Natural killer cell (primary cell): ENCODE data around the gene CDK2. TPM values are rescaled to one million over a fixed set of nuclear protein-coding genes. Genes with fewer than 3 reads are reported as not detected.

Experiments used
- ATAC-seq, 3 donors: fragments of 150-1000 bp in 2 of 3; fragments of 200-7000 bp in 1 of 3; cut with Tn5 transposase; 1 replicate in 1 of 3; 2 replicates in 2 of 3; pipeline ENCODE4 v1.10.0; 2021; ENCODE audit warnings: mild to moderate bottlenecking in 2 of 3, moderate library complexity in 2 of 3
- DNase-seq, 2 donors: peaks; one replicate each; pipeline versions ENCODE4 v3.0.0 to v3.0.0-alpha.2; 2013 to 2021; ENCODE audit warnings: mixed read lengths in 1 of 2
- H3K27ac ChIP-seq: one replicate; pipeline ENCODE4 v1.5.1; 2013; ENCODE audit warnings: mild to moderate bottlenecking, low read length
- H3K27me3 ChIP-seq: one replicate; pipeline ENCODE4 v1.6.1; 2013; ENCODE audit warnings: low read length; ENCODE audit not compliant: control insufficient read depth, insufficient read depth
- H3K36me3 ChIP-seq: one replicate; pipeline ENCODE4 v1.6.1; 2013; ENCODE audit warnings: low read length; ENCODE audit not compliant: control insufficient read depth, insufficient read depth
- H3K4me1 ChIP-seq: one replicate; pipeline ENCODE4 v1.6.1; 2013; ENCODE audit warnings: low read length; ENCODE audit not compliant: control insufficient read depth, insufficient read depth
- H3K4me3 ChIP-seq: one replicate; pipeline ENCODE4 v1.5.1; 2013; ENCODE audit warnings: low read length
- H3K9me3 ChIP-seq: one replicate; pipeline ENCODE4 v1.6.1; 2013; ENCODE audit warnings: low read length; ENCODE audit not compliant: control insufficient read depth, insufficient read depth
- H3K27ac Mint-ChIP-seq, 2 donors: one replicate each; pipeline ENCODE4 v1.8.0; 2022; ENCODE audit warnings: mild to moderate bottlenecking in 2 of 2, mixed read lengths in 2 of 2, moderate library complexity in 1 of 2
- H3K27me3 Mint-ChIP-seq, 2 donors: one replicate each; pipeline ENCODE4 v1.8.0; 2022; ENCODE audit warnings: low read depth in 2 of 2, mixed read lengths in 2 of 2
- H3K36me3 Mint-ChIP-seq: one replicate; pipeline ENCODE4 v1.8.0; 2022; ENCODE audit warnings: mixed read lengths
- H3K4me1 Mint-ChIP-seq, 2 donors: one replicate each; pipeline ENCODE4 v1.8.0; 2022; ENCODE audit warnings: mixed read lengths in 2 of 2
- H3K4me3 Mint-ChIP-seq: one replicate; pipeline ENCODE4 v1.8.0; 2022; ENCODE audit warnings: mild to moderate bottlenecking, moderate library complexity, mixed read lengths
- H3K9me3 Mint-ChIP-seq, 2 donors: one replicate each; pipeline ENCODE4 v1.8.0; 2022; ENCODE audit warnings: mixed read lengths in 2 of 2
- CTCF ChIP-seq: fragments of 200-600 bp; IDR thresholded peaks from one replicate; pipeline ENCODE4 v1.8.0; 2022; ENCODE audit warnings: antibody characterized with exemption
- WGBS: methylation state at CpG from one replicate; pipeline ENCODE4 v1.1.7; 2013; ENCODE audit warnings: missing lambda C conversion rate; ENCODE audit not compliant: insufficient coverage; 5-methylcytosine and 5-hydroxymethylcytosine counted together
- intact Hi-C: fragments of 100-400 bp; cut with micrococcal nuclease; formaldehyde crosslinking; loops from one replicate; pipeline ENCODE4 v1.14.2; 2022
- total RNA-seq, 4 donors: library from RNA; stranded (reverse); fragments of 120-200 nt in 1 of 4; gene quantifications; one replicate each; pipeline versions ENCODE4 v1.2.3 to v1.2.4, GENCODE V29; 2013 to 2022

The CDK2 gene
- total RNA-seq, 3 donors from 2014 or later (not counting 1 experiment from before 2014, with no cell fraction given), result 19.5 to 27.3 (median 27.3) TPM

GRCh38 chr12:55972456-55972855, 5.8 kb downstream of the CDK2 start:
- no peaks in the 10 kb centered on the region for H3K9me3 ChIP-seq
- WGBS, result no CpG with 5 or more reads among the region's 1 CpG
- intact Hi-C loops, result loop anchor here (2.0 to 5.0 kb wide), 2 partner anchors 46 to 250 kb away; partner anchors contain the start of genes NABP2, PYM1 and RNF41
- no peaks in the 10 kb centered on the region for H3K27me3 Mint-ChIP-seq
- peaks cover 22 to 23% of the 10 kb centered on the region in 2 donors for H3K4me1 Mint-ChIP-seq
- DNase-seq, result no peak
- H3K4me3 Mint-ChIP-seq, result no peak overlapping the region
- H3K4me1 ChIP-seq, result peaks cover 17% of the 10 kb centered on the region
- no peaks in the 10 kb centered on the region for H3K27me3 ChIP-seq
- H3K36me3 Mint-ChIP-seq, result no peaks in the 10 kb centered on the region
- no peak for TF ChIP-seq CTCF
- peak overlapping the region; percentile 84 for H3K27ac ChIP-seq
- peak overlapping the region; percentile 73 for H3K4me3 ChIP-seq
- H3K36me3 ChIP-seq, result no peaks in the 10 kb centered on the region
- H3K9me3 Mint-ChIP-seq, result no peaks in the 10 kb centered on the region
- ATAC-seq, result no peak
- no peak overlapping the region for H3K27ac Mint-ChIP-seq

- peaks cover 14% of the 10 kb centered on the region for H3K4me1 ChIP-seq
- peak overlapping the region; percentile 73 for H3K4me3 ChIP-seq
- H3K9me3 ChIP-seq, result no peaks in the 10 kb centered on the region
- H3K36me3 ChIP-seq, result no peaks in the 10 kb centered on the region
- under 1% methylated on average over 18 of the region's 18 CpGs for WGBS
- intact Hi-C loops, result loop anchor here (1.0 to 5.0 kb wide), 6 partner anchors 46 to 249 kb away; partner anchors contain the start of genes NABP2, ORMDL2, PA2G4 and PYM1
- H3K27ac ChIP-seq, result peak overlapping the region; percentile 84
- H3K27me3 ChIP-seq, result no peaks in the 10 kb centered on the region
- DNase-seq, result peak in 1 of 2 donors; percentile 61
- H3K4me1 Mint-ChIP-seq, result peaks cover 22% of the 10 kb centered on the region in 2 donors
- H3K27ac Mint-ChIP-seq, result no peak overlapping the region
- H3K4me3 Mint-ChIP-seq, result no peak overlapping the region
- no peak for ATAC-seq
- H3K36me3 Mint-ChIP-seq, result no peaks in the 10 kb centered on the region
- no peaks in the 10 kb centered on the region for H3K9me3 Mint-ChIP-seq
- TF ChIP-seq CTCF, result no peak
- no peaks in the 10 kb centered on the region for H3K27me3 Mint-ChIP-seq
Measured at GRCh38 chr12:55972911-55973598, 6.4 kb downstream of the CDK2 start.

- 0% methylated on average over 39 of the region's 39 CpGs for WGBS
- H3K4me1 ChIP-seq, result peaks cover 14% of the 10 kb centered on the region
- intact Hi-C loops, result loop anchor here (1.0 to 5.0 kb wide), 6 partner anchors 47 to 249 kb away; partner anchors contain the start of genes NABP2, ORMDL2, PA2G4 and PYM1
- no peaks in the 10 kb centered on the region for H3K9me3 ChIP-seq
- Mint-ChIP-seq H3K36me3 (no peaks in the 10 kb centered on the region), H3K27me3 (no peaks in the 10 kb centered on the region), H3K27ac (no peak within 1 kb of the TSS), H3K9me3 (no peaks in the 10 kb centered on the region), H3K4me3 (no peak within 1 kb of the TSS), H3K4me1 (peaks cover 18 to 24% of the 10 kb centered on the region in 2 donors)
- ATAC-seq (peak; percentile 85 to 95 (median 85)), DNase-seq (peak; percentile 93 to 99)
- H3K4me3 ChIP-seq, result peak within 1 kb of the TSS; percentile 83
- TF ChIP-seq CTCF, result no peak
- H3K27me3 ChIP-seq, result no peaks in the 10 kb centered on the region
- peaks cover 2% of the 10 kb centered on the region for H3K36me3 ChIP-seq
- peak within 1 kb of the TSS; percentile 84 for H3K27ac ChIP-seq
Measured at GRCh38 chr12:55973599-55974307, 7.1 kb downstream of the CDK2 start, which contains the start of gene RAB5B. Gene RAB5B, plus strand, starts transcription at chr12:55974078. Its CDS starts 12,883 bp downstream, at chr12:55986961.
